Measurements from ENCODE around the gene TOMM20.

DNA sequence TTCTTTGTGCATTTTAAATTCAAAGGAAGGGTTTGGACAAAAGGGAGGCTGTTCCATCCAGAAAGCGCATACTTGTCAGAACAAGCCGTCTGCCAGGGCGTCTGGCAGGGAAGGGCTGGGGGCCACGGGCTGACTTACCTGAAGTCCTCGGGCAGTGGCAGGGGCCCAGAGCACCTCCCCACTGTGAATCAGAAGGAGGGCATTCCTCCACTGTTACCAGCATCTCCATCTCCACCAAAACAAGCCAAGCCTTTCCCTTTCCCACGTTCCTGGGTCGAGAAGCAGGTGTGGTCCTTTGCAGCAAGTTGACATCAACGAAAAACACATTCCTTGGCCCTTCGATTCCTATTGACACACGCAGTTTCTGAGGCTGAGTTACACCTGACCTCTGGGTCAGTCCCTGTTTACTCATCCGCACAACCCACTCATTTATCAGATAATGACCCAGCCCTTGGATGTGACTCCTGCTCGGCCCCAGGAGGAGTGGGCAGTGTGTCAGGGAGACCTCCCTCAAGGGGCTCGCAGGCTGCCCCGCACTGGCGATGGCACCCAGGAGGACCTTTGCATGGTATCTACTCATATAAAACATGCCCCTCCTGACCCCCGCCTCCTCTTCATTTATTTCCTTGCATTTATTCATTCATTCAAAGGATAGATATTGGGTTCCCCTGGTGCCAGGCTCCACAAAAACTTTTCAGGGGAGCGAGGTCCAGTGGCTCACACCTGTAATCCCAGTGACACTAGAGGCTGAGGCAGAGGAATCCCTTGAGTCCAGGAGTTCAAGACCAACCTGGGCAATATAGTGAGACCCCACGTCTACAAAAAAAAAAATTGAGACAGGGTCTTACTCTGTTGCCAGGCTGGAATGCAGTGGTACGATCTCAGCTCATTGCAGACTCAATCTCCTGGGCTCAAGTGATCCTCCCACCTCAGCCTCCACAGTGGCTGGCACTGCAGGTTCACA is 60.2 kb downstream of the TOMM20 start:
- TF ChIP-seq, protein P1, sequence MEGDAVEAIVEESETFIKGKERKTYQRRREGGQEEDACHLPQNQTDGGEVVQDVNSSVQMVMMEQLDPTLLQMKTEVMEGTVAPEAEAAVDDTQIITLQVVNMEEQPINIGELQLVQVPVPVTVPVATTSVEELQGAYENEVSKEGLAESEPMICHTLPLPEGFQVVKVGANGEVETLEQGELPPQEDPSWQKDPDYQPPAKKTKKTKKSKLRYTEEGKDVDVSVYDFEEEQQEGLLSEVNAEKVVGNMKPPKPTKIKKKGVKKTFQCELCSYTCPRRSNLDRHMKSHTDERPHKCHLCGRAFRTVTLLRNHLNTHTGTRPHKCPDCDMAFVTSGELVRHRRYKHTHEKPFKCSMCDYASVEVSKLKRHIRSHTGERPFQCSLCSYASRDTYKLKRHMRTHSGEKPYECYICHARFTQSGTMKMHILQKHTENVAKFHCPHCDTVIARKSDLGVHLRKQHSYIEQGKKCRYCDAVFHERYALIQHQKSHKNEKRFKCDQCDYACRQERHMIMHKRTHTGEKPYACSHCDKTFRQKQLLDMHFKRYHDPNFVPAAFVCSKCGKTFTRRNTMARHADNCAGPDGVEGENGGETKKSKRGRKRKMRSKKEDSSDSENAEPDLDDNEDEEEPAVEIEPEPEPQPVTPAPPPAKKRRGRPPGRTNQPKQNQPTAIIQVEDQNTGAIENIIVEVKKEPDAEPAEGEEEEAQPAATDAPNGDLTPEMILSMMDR (IDR thresholded peaks at IDR 0.05; ENCODE audit: insufficient read depth, low read length, poor library complexity, severe bottlenecking), result no peak
- TF ChIP-seq EZH2phosphoT487 (conservative IDR thresholded peaks at IDR 0.05; ENCODE audit: low read length), result no peak
